ENCODE measurements around the gene MAFB. TPM values are rescaled to one million over a fixed set of nuclear protein-coding genes. Genes with fewer than 3 reads are reported as not detected.

MAFB gene
- total RNA-seq, 1 donor = 1.5 TPM

- no peak for TF ChIP-seq CTCF (IDR thresholded peaks at IDR 0.05; ENCODE audit: insufficient read depth, low read length)
- no peak for DNase-seq (ENCODE audit: low read depth)
- H3K4me3 ChIP-seq (ENCODE audit: low read depth, low read length) = no peak overlapping the region
Measured at GRCh38 chr20:40646361-40646760, 42.7 kb downstream of the MAFB start.

GRCh38 chr20:40644863-40645262, 44.2 kb downstream of the MAFB start:
- no peak for DNase-seq (ENCODE audit: low read depth)
- no peak overlapping the region for H3K4me3 ChIP-seq (ENCODE audit: low read depth, low read length)
- TF ChIP-seq CTCF (IDR thresholded peaks at IDR 0.05; ENCODE audit: insufficient read depth, low read length) = no peak

- DNase-seq (ENCODE audit: low read depth) = no peak
- H3K4me3 ChIP-seq (ENCODE audit: low read depth, low read length) = no peak overlapping the region
- TF ChIP-seq CTCF (IDR thresholded peaks at IDR 0.05; ENCODE audit: insufficient read depth, low read length) = no peak
Measured at GRCh38 chr20:40643891-40644290, 45.1 kb downstream of the MAFB start.

GRCh38 chr20:40641809-40642208, 47.2 kb downstream of the MAFB start:
- TF ChIP-seq CTCF (IDR thresholded peaks at IDR 0.05; ENCODE audit: insufficient read depth, low read length) = no peak
- H3K4me3 ChIP-seq (ENCODE audit: low read depth, low read length) = no peak overlapping the region
- DNase-seq (ENCODE audit: low read depth) = no peak

GRCh38 chr20:40641202-40641601, 47.8 kb downstream of the MAFB start:
- no peak overlapping the region for H3K4me3 ChIP-seq (ENCODE audit: low read depth, low read length)
- no peak for TF ChIP-seq CTCF (IDR thresholded peaks at IDR 0.05; ENCODE audit: insufficient read depth, low read length)
- no peak for DNase-seq (ENCODE audit: low read depth)

- no peak for DNase-seq (ENCODE audit: low read depth)
- TF ChIP-seq CTCF (IDR thresholded peaks at IDR 0.05; ENCODE audit: insufficient read depth, low read length) = no peak
- H3K4me3 ChIP-seq (ENCODE audit: low read depth, low read length) = no peak overlapping the region
Measured at GRCh38 chr20:40640667-40641066, 48.4 kb downstream of the MAFB start.

- no peak overlapping the region for H3K4me3 ChIP-seq (ENCODE audit: low read depth, low read length)
- no peak for TF ChIP-seq CTCF (IDR thresholded peaks at IDR 0.05; ENCODE audit: insufficient read depth, low read length)
- no peak for DNase-seq (ENCODE audit: low read depth)
Measured at GRCh38 chr20:40639676-40640355, 49.2 kb downstream of the MAFB start.
